Measurements from ENCODE around the gene TPK1.

The TPK1 gene

DNA sequence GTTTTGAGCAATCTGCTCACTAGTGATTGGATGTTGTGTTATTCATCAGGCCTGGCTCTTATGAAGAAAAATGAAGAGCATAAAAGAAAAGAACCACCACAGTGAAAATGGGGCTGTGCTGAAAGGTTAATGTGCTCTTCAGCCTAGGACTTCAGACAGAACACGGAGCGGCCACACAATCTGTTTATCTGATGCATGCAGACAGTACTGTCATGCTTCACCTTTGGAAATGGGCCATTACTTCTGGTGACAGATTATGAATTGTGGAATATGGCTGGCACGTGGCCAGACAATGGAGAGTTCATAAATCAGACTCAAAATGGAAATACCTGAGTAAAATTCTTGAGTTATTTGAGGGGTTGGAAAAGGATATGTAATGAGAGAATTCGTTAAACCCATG is 346.3 kb downstream of the TPK1 start:
- Histone ChIP-seq H3K9me2 (ENCODE audit: low read depth, low read length) (no peaks in the 10 kb centered on the region), H4K20me1 (ENCODE audit: insufficient read depth, low read length) (no peaks in the 10 kb centered on the region), H3K27ac (ENCODE audit: low read depth, low read length, poor library complexity, severe bottlenecking) (no peak overlapping the region), H3K4me1 (ENCODE audit: insufficient read depth, low read length, severe bottlenecking) (no peaks in the 10 kb centered on the region), H3K27me3 (ENCODE audit: insufficient read depth, low read length) (no peaks in the 10 kb centered on the region), H3K36me3 (ENCODE audit: insufficient read depth, low read length) (no peaks in the 10 kb centered on the region), H2AFZ (ENCODE audit: low read length) (no peak overlapping the region), H3K4me2 (ENCODE audit: low read length) (no peak overlapping the region), H3K9me3 (ENCODE audit: low read length) (no peaks in the 10 kb centered on the region), H3K9ac (ENCODE audit: low read length) (no peak overlapping the region), H3F3A (ENCODE audit: insufficient read depth, low read length) (no peaks in the 10 kb centered on the region), H3K79me2 (ENCODE audit: insufficient read depth, low read length) (no peaks in the 10 kb centered on the region), H3K4me3 (ENCODE audit: low read depth, low read length, poor library complexity, severe bottlenecking) (no peak overlapping the region)
- TF ChIP-seq EZH2 (IDR thresholded peaks at IDR 0.05; ENCODE audit: borderline replicate concordance, low read length), result no peak
- TF ChIP-seq CTCF (IDR thresholded peaks at IDR 0.05; ENCODE audit: low read length), result no peak

GRCh38 chr7:144488977-144489376 is 346.9 kb downstream of the TPK1 start:
- no peak overlapping the region for H3K9ac ChIP-seq (ENCODE audit: low read length)
- H2AFZ ChIP-seq (ENCODE audit: low read length), result no peak overlapping the region
- TF ChIP-seq EZH2 (IDR thresholded peaks at IDR 0.05; ENCODE audit: borderline replicate concordance, low read length) (no peak), CTCF (IDR thresholded peaks at IDR 0.05; ENCODE audit: low read length) (no peak)
- no peaks in the 10 kb centered on the region for H4K20me1 ChIP-seq (ENCODE audit: insufficient read depth, low read length)
- H3K27ac ChIP-seq (ENCODE audit: low read depth, low read length, poor library complexity, severe bottlenecking), result no peak overlapping the region
- no peaks in the 10 kb centered on the region for H3K4me1 ChIP-seq (ENCODE audit: insufficient read depth, low read length, severe bottlenecking)
- H3K9me3 ChIP-seq (ENCODE audit: low read length), result no peaks in the 10 kb centered on the region
- H3F3A ChIP-seq (ENCODE audit: insufficient read depth, low read length), result no peaks in the 10 kb centered on the region
- no peaks in the 10 kb centered on the region for H3K9me2 ChIP-seq (ENCODE audit: low read depth, low read length)
- no peaks in the 10 kb centered on the region for H3K27me3 ChIP-seq (ENCODE audit: insufficient read depth, low read length)
- no peaks in the 10 kb centered on the region for H3K79me2 ChIP-seq (ENCODE audit: insufficient read depth, low read length)
- no peak overlapping the region for H3K4me3 ChIP-seq (ENCODE audit: low read depth, low read length, poor library complexity, severe bottlenecking)
- no peak overlapping the region for H3K4me2 ChIP-seq (ENCODE audit: low read length)
- no peaks in the 10 kb centered on the region for H3K36me3 ChIP-seq (ENCODE audit: insufficient read depth, low read length)

GRCh38 chr7:144487901-144488300 is 348.0 kb downstream of the TPK1 start:
- no peak overlapping the region for H3K27ac ChIP-seq (ENCODE audit: low read depth, low read length, poor library complexity, severe bottlenecking)
- H3K79me2 ChIP-seq (ENCODE audit: insufficient read depth, low read length), result no peaks in the 10 kb centered on the region
- H3K9me3 ChIP-seq (ENCODE audit: low read length), result no peaks in the 10 kb centered on the region
- no peaks in the 10 kb centered on the region for H3K27me3 ChIP-seq (ENCODE audit: insufficient read depth, low read length)
- H3K4me1 ChIP-seq (ENCODE audit: insufficient read depth, low read length, severe bottlenecking), result no peaks in the 10 kb centered on the region
- no peaks in the 10 kb centered on the region for H3K9me2 ChIP-seq (ENCODE audit: low read depth, low read length)
- TF ChIP-seq EZH2 (IDR thresholded peaks at IDR 0.05; ENCODE audit: borderline replicate concordance, low read length), result no peak
- TF ChIP-seq CTCF (IDR thresholded peaks at IDR 0.05; ENCODE audit: low read length), result no peak
- H3K4me3 ChIP-seq (ENCODE audit: low read depth, low read length, poor library complexity, severe bottlenecking), result no peak overlapping the region
- no peaks in the 10 kb centered on the region for H3K36me3 ChIP-seq (ENCODE audit: insufficient read depth, low read length)
- H3K4me2 ChIP-seq (ENCODE audit: low read length), result no peak overlapping the region
- no peak overlapping the region for H2AFZ ChIP-seq (ENCODE audit: low read length)
- H3F3A ChIP-seq (ENCODE audit: insufficient read depth, low read length), result no peaks in the 10 kb centered on the region
- no peak overlapping the region for H3K9ac ChIP-seq (ENCODE audit: low read length)
- no peaks in the 10 kb centered on the region for H4K20me1 ChIP-seq (ENCODE audit: insufficient read depth, low read length)

All from OCI-LY1 (cell line).